ENCODE results near the gene ATP8A2.

Gene ATP8A2

DNA sequence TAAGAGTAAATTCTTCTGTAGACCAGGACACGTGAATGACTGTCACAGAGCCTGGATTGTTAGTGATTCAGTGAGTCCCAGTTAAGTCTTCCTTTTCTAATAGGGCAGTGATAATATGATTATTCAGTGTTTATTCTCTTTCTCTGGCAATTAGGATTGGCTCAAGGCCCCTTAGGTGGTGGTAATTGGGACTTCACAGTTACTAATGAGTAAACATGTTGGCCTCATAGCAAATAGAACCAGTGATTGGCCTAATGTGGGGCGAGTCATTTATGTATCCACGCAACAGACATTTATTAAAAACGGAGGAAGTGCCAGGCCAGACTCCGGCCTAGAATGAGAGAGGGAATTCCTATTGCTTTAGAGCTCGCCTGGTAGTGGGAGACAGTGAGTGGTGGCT, 607.6 kb downstream of the ATP8A2 start:
- DNase-seq: no peak

DNA sequence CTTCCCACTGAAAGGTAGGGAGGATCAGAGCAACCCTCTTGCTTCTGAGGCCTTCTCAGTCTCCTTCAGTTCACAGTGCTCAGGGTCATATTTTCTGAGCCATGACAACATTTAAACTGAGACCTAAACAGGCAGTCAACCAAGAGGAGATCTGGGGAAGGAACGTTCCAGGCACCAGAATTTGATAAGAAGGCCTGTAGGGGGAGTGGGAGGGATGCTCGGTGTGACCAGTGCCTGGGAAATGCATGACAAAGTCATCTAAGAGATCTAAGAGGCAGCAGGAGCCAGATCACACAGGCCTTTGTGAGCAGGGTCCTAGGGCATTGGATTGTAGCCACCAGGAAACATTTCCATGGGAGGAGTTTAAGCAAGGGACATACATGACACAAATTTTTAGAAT, 608.5 kb downstream of the ATP8A2 start:
- no peak for DNase-seq

DNA sequence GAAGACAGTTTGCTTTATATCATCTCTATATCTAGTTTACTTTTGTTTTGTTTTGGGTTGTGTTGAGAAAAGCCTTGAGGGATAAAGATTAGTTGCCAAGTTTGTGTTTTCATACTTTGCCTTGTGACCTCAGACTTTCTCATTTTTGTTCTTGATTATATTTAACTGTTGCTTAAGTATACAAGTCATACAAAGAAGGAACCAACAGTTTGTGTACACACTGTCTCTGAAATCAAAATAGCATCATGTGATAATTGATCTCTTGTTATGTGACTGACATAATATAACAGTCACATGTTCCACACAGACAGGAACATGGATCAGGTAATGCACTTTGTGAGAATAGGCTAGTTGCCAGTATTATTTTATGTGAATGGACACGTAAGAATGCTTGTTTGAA, 609.3 kb downstream of the ATP8A2 start:
- DNase-seq: no peak

DNA sequence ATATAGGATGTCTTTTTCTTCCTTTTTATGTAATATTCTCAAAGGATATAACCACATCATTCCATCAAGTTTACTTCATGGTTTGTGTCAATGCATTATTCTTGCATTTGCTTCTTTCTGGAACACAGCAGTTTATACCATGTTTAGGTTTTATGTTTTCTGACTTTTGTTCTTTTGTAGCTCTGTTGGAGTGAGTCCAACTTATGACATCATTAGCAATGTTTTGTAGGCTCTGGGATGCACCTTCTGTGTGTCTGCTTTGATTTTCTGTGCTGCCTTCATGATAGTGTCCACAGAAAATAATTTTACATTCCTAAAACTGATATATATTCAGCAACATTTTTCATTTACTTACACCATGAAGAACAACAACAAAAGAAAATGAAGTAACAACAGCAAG, 611.1 kb downstream of the ATP8A2 start:
- DNase-seq: no peak

DNA sequence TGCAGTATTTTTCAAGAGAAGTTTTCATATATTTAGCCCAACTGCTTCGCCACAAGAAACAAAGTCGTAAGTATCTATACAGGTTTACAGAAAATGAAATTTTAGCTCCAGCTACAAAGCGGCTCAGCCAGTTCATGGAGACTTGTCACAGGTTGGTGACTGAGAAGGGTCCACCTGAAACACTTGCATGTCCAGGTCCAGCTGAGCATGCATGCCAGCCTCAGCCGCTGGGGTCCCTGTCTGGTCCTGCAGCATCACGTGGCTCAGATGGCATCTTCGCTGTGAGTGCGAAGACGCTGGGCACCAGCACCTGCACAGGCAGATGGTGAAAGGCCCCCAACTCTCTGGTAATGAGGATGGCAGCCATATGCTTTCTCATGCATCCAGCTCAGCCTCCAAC, 616.2 kb downstream of the ATP8A2 start:
- no peak for DNase-seq

DNA sequence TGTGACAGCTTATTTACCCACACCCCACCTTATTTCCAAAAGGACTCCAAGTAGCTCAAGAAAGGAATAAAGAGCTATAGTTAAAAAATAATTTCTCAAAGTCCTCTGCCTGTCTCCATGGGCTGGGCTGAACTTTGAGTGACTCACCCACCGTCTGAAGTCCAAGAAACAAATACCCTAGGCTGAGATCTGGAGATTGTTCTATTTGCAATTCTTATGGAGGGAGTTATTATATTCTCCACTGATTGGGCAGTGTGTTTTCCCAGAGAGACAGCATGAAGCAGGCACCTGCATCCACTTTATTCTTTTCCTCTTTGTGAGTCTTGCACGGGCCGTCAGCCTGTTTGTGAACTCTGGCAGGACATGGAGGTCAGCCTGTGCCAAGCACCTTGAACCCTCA, 616.9 kb downstream of the ATP8A2 start:
- DNase-seq: no peak

DNA sequence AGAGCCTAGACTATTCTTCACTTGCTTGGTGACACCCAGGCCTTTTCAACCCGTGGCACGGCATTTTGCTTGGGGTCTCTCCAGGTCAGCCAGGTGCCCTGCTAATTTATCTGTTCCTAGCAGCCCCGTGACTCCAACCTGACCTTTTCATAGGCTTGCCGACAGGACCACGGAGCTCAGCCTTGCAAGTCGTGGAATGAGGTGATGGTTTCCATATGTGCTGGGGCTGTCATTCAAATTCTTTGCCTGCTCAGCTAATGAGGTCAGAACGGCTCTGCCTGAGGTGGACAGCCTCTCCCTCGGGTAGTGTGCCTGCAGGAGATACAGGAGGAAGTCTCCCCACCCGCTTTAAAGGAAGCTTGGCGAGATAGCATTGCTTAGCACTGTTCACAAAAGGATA, 619.0 kb downstream of the ATP8A2 start:
- no peak for DNase-seq

DNA sequence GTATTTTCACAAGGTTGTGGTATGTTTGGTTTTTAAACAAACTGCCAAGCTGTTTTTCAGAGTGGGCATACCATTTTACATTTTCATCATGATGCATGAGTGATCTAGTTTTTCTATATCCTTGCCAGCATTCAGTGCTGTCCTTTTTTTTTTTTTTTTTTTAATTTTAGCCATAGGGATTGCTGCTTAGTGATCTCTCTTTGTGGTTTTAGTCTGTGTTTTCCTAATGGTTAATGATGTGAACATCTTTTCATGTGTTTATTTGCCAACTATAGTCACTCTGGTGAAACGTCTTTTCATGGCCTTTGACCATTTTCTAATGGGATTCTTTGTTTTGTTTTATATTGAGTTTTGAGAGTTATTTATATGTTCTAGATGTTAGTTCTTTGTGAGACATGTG, 620.3 kb downstream of the ATP8A2 start:
- DNase-seq: no peak

DNA sequence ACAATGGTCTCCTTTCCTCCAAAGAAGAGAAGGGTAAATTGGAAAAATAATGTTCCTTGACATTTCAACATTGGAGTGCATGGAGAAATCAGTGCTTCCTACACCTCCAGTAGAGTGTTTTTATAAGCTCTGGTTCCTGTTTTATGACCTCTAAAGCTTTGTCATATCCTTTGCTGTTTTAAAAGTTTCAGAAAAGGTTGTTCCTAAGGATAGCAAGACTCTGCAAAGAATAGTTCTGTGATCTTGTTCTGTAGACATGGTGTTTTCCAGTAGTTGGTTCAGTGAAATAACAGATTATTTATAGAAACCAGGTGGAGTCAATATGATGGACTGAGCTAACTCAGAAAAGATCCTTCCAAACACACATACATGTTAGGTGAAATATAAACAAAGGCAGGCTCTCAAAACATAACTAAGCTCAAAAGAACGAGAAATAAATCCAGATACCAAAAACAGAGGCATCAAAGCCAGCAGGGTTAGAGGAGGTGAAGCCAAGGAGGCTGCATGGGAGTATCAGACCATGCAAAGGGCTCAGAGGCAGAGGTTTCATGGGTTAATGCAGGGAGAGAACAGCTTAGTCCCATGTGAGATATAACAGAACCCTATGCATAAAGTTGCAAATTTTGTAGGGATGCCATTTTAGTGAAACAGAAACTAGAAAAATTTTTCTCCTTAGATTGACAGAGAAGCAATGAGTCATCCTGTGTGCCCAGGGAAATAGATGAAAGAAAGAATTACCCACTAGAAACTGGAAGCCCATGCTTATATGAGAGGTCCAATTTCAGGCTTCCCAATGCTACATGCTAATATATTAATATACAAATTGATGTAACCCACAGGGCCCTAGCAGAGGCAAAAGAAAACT, 635.7 kb downstream of the ATP8A2 start:
- no peak for DNase-seq

DNA sequence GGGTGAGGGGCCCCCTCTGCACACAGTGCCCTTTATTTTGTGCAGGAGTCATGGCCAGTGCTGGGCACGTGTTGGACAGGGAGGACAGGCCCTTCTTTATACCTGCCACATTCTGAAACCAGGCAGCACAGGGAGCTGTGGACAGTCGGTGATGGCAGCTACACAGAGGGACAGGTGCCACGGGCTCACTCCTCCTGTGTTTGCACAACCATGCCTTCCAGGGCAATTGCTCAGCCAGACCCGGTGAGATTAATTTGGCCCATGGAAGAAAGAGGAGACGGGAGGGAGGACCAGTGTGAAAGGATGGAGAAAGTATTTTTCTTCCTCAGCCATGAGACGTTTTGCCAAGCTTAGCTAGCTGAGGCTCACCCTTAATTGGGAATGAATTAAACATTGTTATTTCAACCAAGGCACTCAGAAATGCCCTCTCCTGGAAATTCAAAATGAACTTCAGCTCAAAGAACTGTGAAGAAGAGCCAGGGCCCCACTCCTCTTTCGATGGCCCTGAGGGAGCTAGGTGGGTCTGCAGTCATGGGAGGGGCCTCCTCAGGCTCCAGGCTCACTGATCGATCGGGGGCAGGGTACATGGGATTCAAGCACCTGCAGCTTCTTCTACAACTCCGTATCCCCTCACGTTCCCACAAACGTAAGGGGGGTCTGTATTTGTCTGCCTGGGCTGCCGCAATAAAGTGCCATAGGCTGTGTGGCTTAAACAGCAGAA, 638.9 kb downstream of the ATP8A2 start:
- DNase-seq: no peak

DNA sequence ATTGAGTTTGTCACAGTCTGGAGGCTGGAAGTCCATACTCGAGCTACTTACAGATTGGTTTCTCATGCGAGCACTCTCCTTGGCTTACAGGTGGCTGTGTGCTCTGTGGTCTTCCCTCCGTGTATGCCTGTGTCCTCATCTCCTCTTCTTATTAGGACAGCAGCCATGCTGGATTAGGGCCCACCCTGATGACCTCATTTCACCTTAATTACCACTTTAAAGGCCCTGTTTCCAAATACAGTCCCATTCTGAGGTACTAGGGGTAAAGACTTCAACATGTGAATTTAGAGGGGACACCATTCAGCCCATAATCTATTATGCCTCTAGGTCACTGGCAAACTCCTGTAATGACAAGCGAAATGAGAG, 639.4 kb downstream of the ATP8A2 start:
- DNase-seq: no peak

DNA sequence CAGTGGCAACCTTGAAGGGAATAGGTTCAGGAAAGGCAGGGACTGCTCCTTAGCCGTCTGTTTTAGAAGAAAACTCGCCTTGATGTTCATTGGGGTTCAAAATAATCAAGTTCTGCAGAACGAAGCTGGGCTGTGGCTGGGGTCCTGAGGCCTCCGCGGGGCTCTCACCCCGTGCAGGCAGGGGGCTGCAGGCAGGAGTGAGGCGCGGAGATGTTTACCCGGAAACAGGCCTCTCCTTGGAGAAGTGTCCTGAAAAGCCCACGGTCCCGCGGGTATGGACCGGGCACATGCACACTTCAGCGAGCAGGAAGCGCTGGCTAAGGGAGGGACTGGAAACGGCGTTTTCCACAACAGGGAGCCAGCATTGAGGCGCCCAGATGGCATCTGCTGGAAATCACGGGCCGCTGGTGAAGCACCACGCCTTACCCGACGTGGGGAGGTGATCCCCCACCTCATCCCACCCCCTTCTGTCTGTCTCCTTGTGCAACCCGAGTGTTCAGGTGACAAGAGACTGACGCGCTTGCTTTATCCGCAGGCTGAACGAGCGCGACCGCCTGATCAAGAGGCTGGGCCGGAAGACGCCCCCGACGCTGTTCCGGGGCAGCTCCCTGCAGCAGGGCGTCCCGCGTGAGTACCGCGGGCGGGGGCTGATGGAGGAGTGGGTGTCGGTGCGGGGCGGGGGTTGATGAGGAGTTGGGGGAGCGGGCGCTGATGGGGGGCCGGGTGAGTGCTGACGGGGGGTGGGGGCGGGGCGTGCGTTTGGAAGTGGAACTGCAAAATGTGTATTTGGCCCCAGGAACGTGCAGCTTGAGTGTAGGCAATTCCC, 640.4 kb downstream of the ATP8A2 start:
- DNase-seq: no peak

DNA sequence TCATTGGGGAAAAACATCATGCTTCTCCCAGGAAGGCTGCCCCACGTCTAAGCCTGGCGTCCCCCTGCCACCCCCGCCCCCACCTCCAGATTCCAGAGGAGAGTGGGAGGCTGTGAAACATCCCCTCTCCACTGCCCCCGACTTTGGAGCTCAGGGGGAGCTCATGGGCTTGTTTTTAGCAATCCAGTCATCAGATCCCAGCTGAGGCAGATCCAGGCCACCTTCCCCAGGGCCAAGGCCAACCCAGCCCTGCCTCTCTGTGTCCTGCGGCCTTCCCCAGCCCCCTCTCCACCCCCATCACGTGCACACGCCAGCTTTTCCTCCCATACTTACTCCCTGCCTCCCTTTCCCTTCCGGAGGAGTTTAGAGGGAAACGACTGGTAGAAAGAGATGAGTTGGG, 641.2 kb downstream of the ATP8A2 start:
- no peak for DNase-seq

DNA sequence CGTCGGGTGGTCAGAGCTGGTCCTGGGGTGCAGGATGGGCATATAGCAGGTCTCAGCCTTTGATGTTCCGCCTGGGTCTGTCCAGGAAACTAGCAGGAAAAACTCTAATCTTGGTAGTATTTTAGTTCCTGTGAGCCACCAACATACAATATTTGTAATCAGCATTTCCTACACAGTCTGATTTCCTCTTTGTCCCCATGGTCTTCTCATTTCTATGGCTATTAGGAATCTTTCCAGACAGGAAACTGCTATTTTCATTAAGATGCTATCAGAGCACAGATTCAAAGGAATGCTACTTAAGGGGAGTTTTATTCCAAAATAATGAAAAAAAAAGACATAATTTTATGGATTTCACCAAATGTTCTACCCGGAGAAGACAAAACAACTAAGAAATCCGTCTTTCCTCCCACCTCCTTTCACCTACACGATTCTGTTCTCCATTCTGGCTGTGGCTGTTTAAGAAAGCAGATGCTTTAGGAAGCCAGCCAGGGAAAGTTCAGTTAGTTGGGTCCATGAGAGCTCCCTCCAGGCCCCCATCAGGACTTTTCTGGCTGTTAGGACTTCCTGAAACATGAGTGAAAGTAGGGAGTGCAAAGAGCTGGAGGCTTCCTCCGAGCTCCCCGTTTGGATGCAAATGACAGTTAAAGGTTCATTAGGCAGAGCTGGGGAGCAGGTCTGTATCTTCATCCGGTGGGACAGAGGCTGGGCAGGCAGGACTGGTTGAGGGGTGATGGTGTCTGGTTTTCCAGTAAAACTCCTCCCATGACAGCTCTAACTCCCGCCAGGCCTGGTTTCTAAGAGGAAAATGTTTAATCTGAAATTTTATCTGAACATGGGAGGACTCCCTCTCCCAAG, 643.7 kb downstream of the ATP8A2 start:
- DNase-seq: no peak

DNA sequence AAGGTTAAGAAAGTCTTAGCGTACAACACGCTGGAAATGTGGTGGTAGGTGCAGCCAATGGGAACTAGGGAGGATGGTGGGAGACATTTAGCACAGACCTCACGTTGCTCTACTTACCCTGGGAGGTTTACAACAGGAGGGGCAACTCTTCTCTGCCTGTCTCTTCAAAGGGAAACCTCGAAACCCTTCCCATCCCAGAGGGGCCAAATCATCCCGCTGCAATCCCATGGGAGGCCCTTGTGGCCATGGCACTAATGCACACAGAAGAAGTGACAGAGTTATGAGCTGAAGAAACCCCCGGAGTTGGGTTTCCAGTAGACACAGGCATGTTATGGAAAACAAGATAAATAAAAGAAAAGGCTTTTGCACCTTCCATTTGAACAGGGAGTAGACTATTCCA, 644.4 kb downstream of the ATP8A2 start:
- no peak for DNase-seq

DNA sequence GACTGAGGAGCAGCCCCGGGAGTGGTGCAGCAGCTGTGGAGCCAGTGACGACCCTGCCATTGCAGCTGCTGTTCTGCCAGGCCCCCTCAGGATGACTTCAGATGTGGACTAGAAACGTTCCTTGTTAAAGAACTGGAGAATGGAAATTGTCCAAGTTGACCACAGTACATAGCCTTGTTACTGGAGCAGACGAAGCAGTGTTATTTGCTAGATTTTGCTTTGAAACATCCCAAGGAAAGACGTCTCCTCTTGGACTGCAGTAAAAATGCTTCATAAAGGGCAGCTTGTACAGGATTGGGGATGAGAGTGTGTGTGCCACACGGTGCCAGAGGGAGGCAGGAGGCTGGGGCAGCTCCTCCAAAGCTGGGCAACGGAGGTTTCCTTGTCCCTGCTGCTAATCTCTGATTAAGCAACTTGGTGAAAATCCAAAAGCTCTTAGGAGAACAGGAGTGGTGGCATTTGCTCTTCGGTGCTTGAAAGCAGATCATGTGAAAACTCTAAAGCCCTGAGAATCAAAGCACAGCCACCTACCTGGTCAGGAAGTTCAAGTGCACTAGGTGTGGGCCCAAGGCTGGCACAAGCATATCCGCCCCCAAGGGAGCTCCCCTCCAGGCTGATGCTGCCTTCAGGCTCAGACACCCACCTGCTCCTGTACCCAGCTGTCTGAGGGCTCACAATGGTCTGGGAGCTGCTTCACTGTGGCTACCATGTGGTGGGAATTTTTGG, 645.6 kb downstream of the ATP8A2 start:
- DNase-seq: no peak

DNA sequence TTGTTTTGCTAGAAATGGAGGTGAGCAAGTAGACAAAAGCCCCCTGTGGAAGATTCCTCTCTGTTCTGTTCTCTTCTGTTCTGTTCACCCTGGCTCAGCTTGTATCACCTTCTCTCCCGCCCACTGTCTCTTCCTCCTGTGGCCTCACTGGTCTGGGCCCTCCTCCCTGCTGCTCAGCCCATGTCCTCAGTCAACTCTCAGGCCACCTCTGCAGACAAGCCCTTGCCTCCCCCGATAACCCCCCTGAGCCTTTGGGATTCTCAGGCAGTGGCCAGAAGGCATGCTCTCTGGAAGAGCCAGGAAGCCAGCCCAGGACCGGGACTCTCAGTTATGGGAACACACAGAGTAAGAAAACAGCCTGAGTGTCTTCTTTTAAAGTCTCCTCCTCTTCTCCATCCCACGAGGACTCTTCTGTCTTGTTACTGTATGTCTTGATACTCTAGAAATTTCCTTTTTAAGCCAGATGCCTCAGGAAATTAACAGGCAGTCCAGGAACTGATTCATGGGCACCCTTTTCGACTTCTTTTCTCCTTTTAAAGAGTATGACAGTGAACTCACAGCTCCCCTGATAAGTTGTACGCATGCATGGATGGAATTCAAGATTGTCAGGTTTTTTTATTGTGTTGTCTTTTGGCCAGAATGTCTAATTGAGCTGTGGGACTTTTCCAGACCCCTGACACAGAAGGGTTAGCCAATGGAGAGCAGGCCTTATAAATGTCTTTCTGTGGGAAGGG, 646.3 kb downstream of the ATP8A2 start:
- DNase-seq: no peak

DNA sequence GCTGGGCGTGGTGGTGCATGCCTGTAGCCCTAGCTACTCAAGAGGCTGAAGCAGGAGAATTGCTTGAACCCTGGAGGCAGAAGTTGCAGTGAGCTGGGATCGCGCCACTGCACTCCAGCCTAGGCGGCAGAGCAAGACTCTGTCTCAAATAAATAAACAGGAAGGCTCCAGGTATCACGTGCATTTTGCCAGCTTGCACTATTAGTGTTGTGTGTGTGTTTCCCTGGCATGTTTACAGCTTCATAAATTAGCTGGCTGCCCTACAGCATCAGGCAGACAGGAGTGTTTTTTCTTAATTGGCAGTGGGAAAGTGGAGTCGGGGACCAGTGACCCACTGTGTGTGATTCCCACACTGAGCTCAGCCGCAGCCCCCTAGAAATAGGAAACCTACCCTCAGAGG, 647.5 kb downstream of the ATP8A2 start:
- DNase-seq: no peak

DNA sequence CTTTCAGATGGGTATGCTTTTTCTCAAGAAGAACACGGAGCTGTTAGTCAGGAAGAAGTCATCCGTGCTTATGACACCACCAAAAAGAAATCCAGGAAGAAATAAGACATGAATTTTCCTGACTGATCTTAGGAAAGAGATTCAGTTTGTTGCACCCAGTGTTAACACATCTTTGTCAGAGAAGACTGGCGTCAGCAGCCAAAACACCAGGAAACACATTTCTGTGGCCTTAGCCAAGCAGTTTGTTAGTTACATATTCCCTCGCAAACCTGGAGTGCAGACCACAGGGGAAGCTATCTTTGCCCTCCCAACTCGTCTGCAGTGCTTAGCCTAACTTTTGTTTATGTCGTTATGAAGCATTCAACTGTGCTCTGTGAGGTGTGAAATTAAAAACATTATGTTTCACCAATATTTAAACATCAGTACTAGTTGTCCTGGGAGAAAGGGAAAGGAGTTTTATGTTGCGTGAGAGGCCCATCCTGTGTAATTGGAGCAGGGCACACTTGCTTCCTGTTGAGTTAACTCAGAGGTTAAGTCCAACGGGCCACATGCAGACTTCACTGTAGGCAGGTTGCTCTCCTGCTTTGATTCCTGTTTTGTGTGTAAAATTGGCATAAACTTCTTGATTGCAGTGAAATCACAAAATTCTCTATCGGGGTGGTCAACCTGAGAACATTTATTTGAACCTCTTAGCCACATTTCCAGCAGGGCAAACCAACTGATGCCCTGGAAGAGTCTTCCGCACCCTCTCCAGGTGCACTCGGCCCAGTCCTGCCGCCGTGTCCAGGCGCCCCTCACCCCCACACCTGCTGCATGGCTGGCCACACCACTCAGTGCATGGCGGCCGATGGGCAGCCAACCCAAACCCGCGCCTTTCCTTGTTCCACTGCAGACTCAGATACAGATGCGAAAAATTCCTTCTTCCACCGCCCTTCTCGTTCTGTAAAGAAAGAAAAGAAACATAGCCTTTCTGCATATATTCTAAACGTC, 648.4 kb downstream of the ATP8A2 start:
- no peak for DNase-seq

DNA sequence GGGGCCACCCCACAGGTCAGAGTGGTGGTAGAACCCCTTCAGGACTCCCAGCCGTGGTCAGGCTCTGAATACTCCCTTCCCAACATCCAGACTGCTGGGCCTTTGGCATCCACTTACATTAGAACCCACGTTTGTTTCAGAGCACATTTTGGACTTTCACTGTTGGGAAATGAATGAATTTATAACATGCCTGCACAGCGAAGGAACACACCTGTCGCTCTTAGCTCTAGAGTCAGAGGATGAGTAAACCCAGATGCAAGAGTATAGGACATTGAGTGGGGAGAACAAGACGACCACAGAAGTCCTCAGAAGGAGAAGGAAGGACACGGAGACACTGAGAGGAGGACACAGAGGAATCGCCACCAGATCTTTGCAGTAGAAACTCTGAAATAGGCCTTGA, 649.1 kb downstream of the ATP8A2 start:
- DNase-seq: no peak
